ENCODE measurements around the gene UCN2.
A peak's percentile ranks its signal among the peaks of the same experiment; 100 is the strongest.

UCN2 gene

GRCh38 chr3:48591436-48591835, 27.9 kb upstream of the UCN2 start:
- FAIRE-seq, result no peak
- no peak for DNase-seq (ENCODE audit: low spot score)

GRCh38 chr3:48588230-48588629, 24.6 kb upstream of the UCN2 start:
- no peak for DNase-seq (ENCODE audit: low spot score)
- FAIRE-seq, result no peak

- no peak for DNase-seq (ENCODE audit: low spot score)
- no peak for FAIRE-seq
Observed at GRCh38 chr3:48587686-48588085, 24.1 kb upstream of the UCN2 start.

- DNase-seq (ENCODE audit: low spot score) (no peak), FAIRE-seq (no peak)
Observed at GRCh38 chr3:48585411-48585810, 21.8 kb upstream of the UCN2 start.

GRCh38 chr3:48584836-48585235, 21.3 kb upstream of the UCN2 start:
- DNase-seq (ENCODE audit: low spot score) (no peak), FAIRE-seq (no peak)

- DNase-seq (ENCODE audit: low spot score), result no peak
- FAIRE-seq, result no peak
Observed at GRCh38 chr3:48581621-48582481, 18.3 kb upstream of the UCN2 start.

GRCh38 chr3:48576647-48577046, 13.1 kb upstream of the UCN2 start:
- no peak for DNase-seq (ENCODE audit: low spot score)
- FAIRE-seq, result no peak

- FAIRE-seq (no peak), DNase-seq (ENCODE audit: low spot score) (no peak)
Observed at GRCh38 chr3:48575366-48575765, 11.8 kb upstream of the UCN2 start.

GRCh38 chr3:48573973-48574585, 10.5 kb upstream of the UCN2 start:
- no peak for FAIRE-seq
- DNase-seq (ENCODE audit: low spot score), result no peak

- no peak for DNase-seq (ENCODE audit: low spot score)
- FAIRE-seq, result no peak
Observed at GRCh38 chr3:48572517-48572916, 8.9 kb upstream of the UCN2 start.

- DNase-seq (ENCODE audit: low spot score), result no peak
- FAIRE-seq, result no peak
Observed at GRCh38 chr3:48571938-48572337, 8.4 kb upstream of the UCN2 start.

- FAIRE-seq (no peak), DNase-seq (ENCODE audit: low spot score) (no peak)
Observed at GRCh38 chr3:48569808-48570450, 6.3 kb upstream of the UCN2 start.

GRCh38 chr3:48569400-48569799, 5.8 kb upstream of the UCN2 start:
- FAIRE-seq (no peak), DNase-seq (ENCODE audit: low spot score) (no peak)

- FAIRE-seq (no peak), DNase-seq (ENCODE audit: low spot score) (no peak)
Observed at GRCh38 chr3:48568476-48568875, 4.9 kb upstream of the UCN2 start.

- DNase-seq (ENCODE audit: low spot score), result no peak
Observed at GRCh38 chr3:48567500-48567899, 3.9 kb upstream of the UCN2 start.

GRCh38 chr3:48567090-48567489, 3.5 kb upstream of the UCN2 start:
- DNase-seq (ENCODE audit: low spot score) (no peak), FAIRE-seq (no peak)

More at GRCh38 chr3:48567500-48567899, 3.9 kb upstream of the UCN2 start:
- no peak for FAIRE-seq

GRCh38 chr3:48566401-48566760, 2.8 kb upstream of the UCN2 start:
- FAIRE-seq (no peak), DNase-seq (ENCODE audit: low spot score) (no peak)

GRCh38 chr3:48565591-48566400, 2.2 kb upstream of the UCN2 start:
- peak; percentile 79 for DNase-seq (ENCODE audit: low spot score)
- FAIRE-seq, result peak; percentile 70

- no peak for FAIRE-seq
- no peak for DNase-seq (ENCODE audit: low spot score)
Observed at GRCh38 chr3:48565186-48565585, 1.6 kb upstream of the UCN2 start.

GRCh38 chr3:48564667-48565066, 1.1 kb upstream of the UCN2 start:
- FAIRE-seq, result no peak

GRCh38 chr3:48564022-48564421, 441 bp upstream of the UCN2 start:
- FAIRE-seq (peak; percentile 76), DNase-seq (ENCODE audit: low spot score) (peak; percentile 85)

More at GRCh38 chr3:48564667-48565066, 1.1 kb upstream of the UCN2 start:
- DNase-seq (ENCODE audit: low spot score), result no peak

Data from RCC 7860 (cell line).